A549 (cell line): ENCODE results near the gene GPX2. TPM values are rescaled to one million over a fixed set of nuclear protein-coding genes. Genes with fewer than 3 reads are reported as not detected.

Source experiments
- ATAC-seq, 2 experiments: fragments of 200-7000 bp in 1 of 2; fragments of >200 bp in 1 of 2; cut with Nextera tagmentation in 1 of 2; cut with Tn5 transposase in 1 of 2; 3 replicates each; pipeline versions ENCODE4 v1.8.0 to v1.9.1; 2018 to 2020; ENCODE audit warnings: mild to moderate bottlenecking in 1 of 2, moderate library complexity in 1 of 2
- CTCF ChIA-PET: fragments of 300-600 bp; sonication (Branson Sonifier 250); formaldehyde crosslinking; extraction: SDS; loops from one replicate; lab custom pipeline; 2021; ENCODE audit warnings: antibody characterized with exemption, inconsistent platforms; lab: Yijun Ruan, JAX
- POLR2A ChIA-PET: fragments of 350-600 bp; formaldehyde crosslinking; extraction: SDS; loops from one replicate; lab custom pipeline; 2021; ENCODE audit warnings: antibody characterized with exemption, inconsistent platforms; lab: Yijun Ruan, JAX
- DNase-seq, 2 experiments: peaks; one replicate each; pipeline versions ENCODE4 v3.0.0 to v3.0.0-alpha.2; 2011 to 2016; ENCODE audit warnings: low read depth in 1 of 2, low spot score in 1 of 2
- FAIRE-seq: peaks from 2 replicates; lab custom pipeline; 2011; peaks lifted over from hg19 to GRCh38; lab: Jason Lieb, UNC
- H3K27ac ChIP-seq, 2 experiments: fragments of >200 bp; sonication (Bioruptor Twin); formaldehyde crosslinking; 3 replicates each; pipeline ENCODE4 v1.5.1; 2016 to 2017
- H3K4me1 ChIP-seq: fragments of >200 bp; sonication (Bioruptor Twin); formaldehyde crosslinking; 3 replicates; pipeline ENCODE4 v1.6.1; 2016
- H3K4me2 ChIP-seq: fragments of >200 bp; sonication (Bioruptor Twin); formaldehyde crosslinking; 3 replicates; pipeline ENCODE4 v1.6.1; 2016
- H3K4me3 ChIP-seq: fragments of >200 bp; sonication (Bioruptor Twin); formaldehyde crosslinking; 3 replicates; pipeline ENCODE4 v1.5.1; 2016
- H3K9me3 ChIP-seq: fragments of >200 bp; sonication (Bioruptor Twin); formaldehyde crosslinking; 3 replicates; pipeline ENCODE4 v1.6.1; 2016
- BHLHE40 ChIP-seq: IDR thresholded peaks from 2 replicates; pipeline ENCODE4 v1.6.1; 2012; ENCODE audit warnings: low read depth, low read length, inconsistent platforms
- CBX8 ChIP-seq: fragments of 200-600 bp; sonication (generic); IDR thresholded peaks from 2 replicates; pipeline ENCODE4 v1.6.1; 2016
- CEBPB ChIP-seq, 2 experiments: fragments of >200 bp in 1 of 2; sonication (Bioruptor Twin) in 1 of 2; formaldehyde crosslinking in 1 of 2; IDR thresholded peaks; 2 replicates each; pipeline ENCODE4 v1.6.1; 2012 to 2016
- CHD2 ChIP-seq: fragments of 150-350 bp; IDR thresholded peaks from 2 replicates; pipeline ENCODE4 v1.6.1; 2014; ENCODE audit warnings: low read length; ENCODE audit not compliant: partially characterized antibody
- CHD4 ChIP-seq: fragments of 200-600 bp; sonication (generic); IDR thresholded peaks from 2 replicates; pipeline ENCODE4 v1.6.1; 2016; ENCODE audit warnings: antibody characterized with exemption, mild to moderate bottlenecking, borderline replicate concordance
- HDAC2 ChIP-seq: fragments of 200-600 bp; sonication (generic); IDR thresholded peaks from 2 replicates; pipeline ENCODE4 v1.6.1; 2016
- HEYL ChIP-seq: fragments of 250-450 bp; sonication (Bioruptor Pico); IDR thresholded peaks from 2 replicates; pipeline ENCODE4 v1.8.0; 2021; ENCODE audit warnings: mild to moderate bottlenecking, moderate library complexity
- KDM1A ChIP-seq: fragments of 200-600 bp; sonication (generic); IDR thresholded peaks from 2 replicates; pipeline ENCODE4 v1.6.1; 2016; ENCODE audit warnings: low read depth, mild to moderate bottlenecking
- MAFK ChIP-seq: fragments of 450-650 bp; IDR thresholded peaks from 2 replicates; pipeline ENCODE4 v1.6.1; 2014; ENCODE audit not compliant: partially characterized antibody
- PHF8 ChIP-seq: fragments of 200-600 bp; sonication (generic); IDR thresholded peaks from 2 replicates; pipeline ENCODE4 v1.6.1; 2016; ENCODE audit warnings: low read depth, mild to moderate bottlenecking, antibody characterized with exemption, moderate library complexity, borderline replicate concordance
- RAD21 ChIP-seq, 2 experiments: fragments of >200 bp in 1 of 2; sonication (Bioruptor Twin) in 1 of 2; formaldehyde crosslinking in 1 of 2; IDR thresholded peaks in 1 of 2; conservative IDR thresholded peaks in 1 of 2; 2 replicates in 1 of 2; 3 replicates in 1 of 2; pipeline ENCODE4 v1.6.1; 2012 to 2018; ENCODE audit warnings: inconsistent platforms in 1 of 2
- RARB ChIP-seq: fragments of 250-450 bp; sonication (Bioruptor Pico); IDR thresholded peaks from 2 replicates; pipeline ENCODE4 v1.8.0; 2021; ENCODE audit warnings: mild to moderate bottlenecking, moderate library complexity
- RCOR1 ChIP-seq: fragments of 150-350 bp; IDR thresholded peaks from 2 replicates; pipeline ENCODE4 v1.6.1; 2014; ENCODE audit warnings: antibody characterized with exemption, low read length, low read depth
- RNF2 ChIP-seq: fragments of 200-600 bp; sonication (generic); IDR thresholded peaks from 2 replicates; pipeline ENCODE4 v1.6.1; 2016; ENCODE audit warnings: low read depth, mild to moderate bottlenecking, antibody characterized with exemption, moderate library complexity, borderline replicate concordance
- SMC3 ChIP-seq: fragments of >200 bp; sonication (Bioruptor Twin); formaldehyde crosslinking; IDR thresholded peaks from 3 replicates; pipeline ENCODE4 v1.6.1; 2018; ENCODE audit warnings: inconsistent platforms
- ZNF302 ChIP-seq: fragments of 250-450 bp; sonication (Bioruptor Pico); IDR thresholded peaks from 2 replicates; pipeline ENCODE4 v1.9.0; 2021; ENCODE audit warnings: inconsistent platforms, mild to moderate bottlenecking, moderate library complexity
- WGBS: methylation state at CpG from one replicate; pipeline ENCODE4 v1.1.6; 2017; ENCODE audit errors: missing lambda C conversion rate; 5-methylcytosine and 5-hydroxymethylcytosine counted together
- polyA plus RNA-seq, 4 experiments: library from polyadenylated mRNA; depleted of rRNA in 3 of 4; stranded (reverse); fragments of >200 nt; fragmentation: RNase III in 1 of 4; extraction: RNeasy Plus Mini Kit Qiagen cat#74134 plus additional on column Dnase treatment in 1 of 4; gene quantifications; 2 replicates in 3 of 4; 3 replicates in 1 of 4; pipeline ENCODE4 v1.2.3, GENCODE V29; 2011 to 2017
- TF ChIP-seq, protein P1 (sequence below): fragments of 250-450 bp; sonication (Bioruptor Pico); IDR thresholded peaks from 2 replicates; pipeline ENCODE4 v1.5.0; 2021; ENCODE audit warnings: mild to moderate bottlenecking, moderate library complexity, borderline replicate concordance
- TF ChIP-seq, protein P2 (sequence below): fragments of >200 bp; sonication (Bioruptor Twin); formaldehyde crosslinking; IDR thresholded peaks from 3 replicates; pipeline ENCODE4 v1.5.1; 2016
- TF ChIP-seq, protein P3 (sequence below): fragments of >200 bp; sonication (Bioruptor Twin); formaldehyde crosslinking; IDR thresholded peaks from 3 replicates; pipeline ENCODE4 v1.6.1; 2016
- TF ChIP-seq, protein P4 (sequence below): IDR thresholded peaks from 2 replicates; pipeline ENCODE4 v1.6.1; 2012; ENCODE audit warnings: low read depth, borderline replicate concordance
- TF ChIP-seq, protein P5 (sequence below): IDR thresholded peaks from 2 replicates; pipeline ENCODE4 v1.6.1; 2012
- TF ChIP-seq, protein P6 (sequence below): fragments of 150-350 bp; IDR thresholded peaks from 2 replicates; pipeline ENCODE4 v1.6.1; 2014; ENCODE audit warnings: low read depth, mild to moderate bottlenecking, low read length
- TF ChIP-seq, protein P7 (sequence below): fragments of >200 bp; sonication (Bioruptor Twin); formaldehyde crosslinking; IDR thresholded peaks from 2 replicates; pipeline ENCODE4 v1.6.1; 2016

GPX2 gene
- polyA plus RNA-seq, 2 of the 4 experiments (the other 2 are of a cell fraction), result 382 to 876 TPM

DNA sequence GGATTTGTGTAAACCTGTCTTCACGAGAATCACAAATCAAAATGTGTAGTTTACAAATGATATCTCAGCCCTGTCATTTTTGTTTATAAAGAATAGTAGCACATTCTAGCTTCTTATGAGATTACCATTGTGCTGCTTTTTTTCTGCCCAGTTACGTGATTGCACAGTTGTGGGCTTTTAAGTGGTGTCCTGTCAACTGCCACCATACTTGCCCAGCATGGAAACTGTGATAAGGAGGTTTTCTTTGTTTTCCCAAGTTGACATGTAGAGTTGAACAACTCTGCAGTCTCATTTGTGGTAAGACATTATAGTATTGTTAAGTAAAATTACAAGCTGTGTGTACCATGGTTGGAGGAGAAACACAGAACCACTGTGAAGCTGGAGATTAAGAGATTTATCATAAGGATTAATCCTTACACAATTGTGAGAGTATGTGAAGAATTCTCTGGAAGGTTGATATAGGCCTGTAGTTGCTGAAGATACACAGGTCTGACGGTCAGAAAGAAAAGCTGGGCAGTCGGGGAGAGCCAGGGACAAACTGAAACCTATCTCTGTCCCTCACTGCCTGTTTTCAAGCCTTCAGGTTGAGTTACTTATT, 16.0 kb downstream of the GPX2 start:
- H3K9me3 ChIP-seq, result no peaks in the 10 kb centered on the region
- H3K4me1 ChIP-seq, result no peaks in the 10 kb centered on the region; the same call in 2 of the 3 replicates
- no peak overlapping the region for H3K27ac ChIP-seq
- TF ChIP-seq, protein P1, sequence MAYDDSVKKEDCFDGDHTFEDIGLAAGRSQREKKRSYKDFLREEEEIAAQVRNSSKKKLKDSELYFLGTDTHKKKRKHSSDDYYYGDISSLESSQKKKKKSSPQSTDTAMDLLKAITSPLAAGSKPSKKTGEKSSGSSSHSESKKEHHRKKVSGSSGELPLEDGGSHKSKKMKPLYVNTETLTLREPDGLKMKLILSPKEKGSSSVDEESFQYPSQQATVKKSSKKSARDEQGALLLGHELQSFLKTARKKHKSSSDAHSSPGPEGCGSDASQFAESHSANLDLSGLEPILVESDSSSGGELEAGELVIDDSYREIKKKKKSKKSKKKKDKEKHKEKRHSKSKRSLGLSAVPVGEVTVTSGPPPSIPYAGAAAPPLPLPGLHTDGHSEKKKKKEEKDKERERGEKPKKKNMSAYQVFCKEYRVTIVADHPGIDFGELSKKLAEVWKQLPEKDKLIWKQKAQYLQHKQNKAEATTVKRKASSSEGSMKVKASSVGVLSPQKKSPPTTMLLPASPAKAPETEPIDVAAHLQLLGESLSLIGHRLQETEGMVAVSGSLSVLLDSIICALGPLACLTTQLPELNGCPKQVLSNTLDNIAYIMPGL (CRISPR knock-in tag), result no peak
- TF ChIP-seq CHD4 (no peak), BHLHE40 (no peak), PHF8 (no peak)
- TF ChIP-seq, protein P2, sequence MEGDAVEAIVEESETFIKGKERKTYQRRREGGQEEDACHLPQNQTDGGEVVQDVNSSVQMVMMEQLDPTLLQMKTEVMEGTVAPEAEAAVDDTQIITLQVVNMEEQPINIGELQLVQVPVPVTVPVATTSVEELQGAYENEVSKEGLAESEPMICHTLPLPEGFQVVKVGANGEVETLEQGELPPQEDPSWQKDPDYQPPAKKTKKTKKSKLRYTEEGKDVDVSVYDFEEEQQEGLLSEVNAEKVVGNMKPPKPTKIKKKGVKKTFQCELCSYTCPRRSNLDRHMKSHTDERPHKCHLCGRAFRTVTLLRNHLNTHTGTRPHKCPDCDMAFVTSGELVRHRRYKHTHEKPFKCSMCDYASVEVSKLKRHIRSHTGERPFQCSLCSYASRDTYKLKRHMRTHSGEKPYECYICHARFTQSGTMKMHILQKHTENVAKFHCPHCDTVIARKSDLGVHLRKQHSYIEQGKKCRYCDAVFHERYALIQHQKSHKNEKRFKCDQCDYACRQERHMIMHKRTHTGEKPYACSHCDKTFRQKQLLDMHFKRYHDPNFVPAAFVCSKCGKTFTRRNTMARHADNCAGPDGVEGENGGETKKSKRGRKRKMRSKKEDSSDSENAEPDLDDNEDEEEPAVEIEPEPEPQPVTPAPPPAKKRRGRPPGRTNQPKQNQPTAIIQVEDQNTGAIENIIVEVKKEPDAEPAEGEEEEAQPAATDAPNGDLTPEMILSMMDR, result no peak
- POLR2A ChIA-PET, result no interaction called here
- no peak overlapping the region for H3K4me2 ChIP-seq
- no peak for FAIRE-seq
- 95% methylated on average over 4 of the region's 4 CpGs for WGBS
- no peak for ATAC-seq
- H3K4me3 ChIP-seq, result no peak overlapping the region
- CTCF ChIA-PET, result interaction anchor here (1.0 to 1.8 kb wide), 5 partner anchors 9 to 103 kb away, joined by 3 to 6 read pairs (median 3); no protein-coding TSS in a partner anchor
- DNase-seq, result no peak

DNA sequence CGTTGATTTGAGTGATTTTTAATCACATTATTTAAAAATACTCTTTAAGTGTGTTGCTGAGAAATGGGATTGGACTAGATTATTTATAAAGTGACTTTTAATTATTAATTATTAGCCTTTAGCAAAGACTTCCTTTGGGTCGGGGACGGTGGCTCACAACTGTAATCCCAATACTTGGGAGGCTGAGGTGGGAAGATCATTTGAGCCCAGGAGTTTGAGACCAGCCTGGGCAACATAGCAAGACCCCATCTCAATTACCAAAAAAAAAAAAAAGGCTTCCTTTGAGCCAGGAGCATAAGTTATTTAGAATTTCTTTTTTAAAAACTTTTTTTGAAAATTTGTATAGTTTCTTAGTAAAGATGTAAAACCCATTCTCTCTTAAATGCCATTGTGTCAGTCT, 19.5 kb downstream of the GPX2 start:
- WGBS, result 86% methylated on average over 3 of the region's 3 CpGs
- Histone ChIP-seq H3K4me1 (peaks cover 19% of the 10 kb centered on the region), H3K4me3 (no peak overlapping the region), H3K27ac (no peak overlapping the region), H3K4me2 (no peak overlapping the region), H3K9me3 (no peaks in the 10 kb centered on the region)
- ATAC-seq (no peak), FAIRE-seq (peak; percentile 18), DNase-seq (no peak)
- TF ChIP-seq, protein P3, sequence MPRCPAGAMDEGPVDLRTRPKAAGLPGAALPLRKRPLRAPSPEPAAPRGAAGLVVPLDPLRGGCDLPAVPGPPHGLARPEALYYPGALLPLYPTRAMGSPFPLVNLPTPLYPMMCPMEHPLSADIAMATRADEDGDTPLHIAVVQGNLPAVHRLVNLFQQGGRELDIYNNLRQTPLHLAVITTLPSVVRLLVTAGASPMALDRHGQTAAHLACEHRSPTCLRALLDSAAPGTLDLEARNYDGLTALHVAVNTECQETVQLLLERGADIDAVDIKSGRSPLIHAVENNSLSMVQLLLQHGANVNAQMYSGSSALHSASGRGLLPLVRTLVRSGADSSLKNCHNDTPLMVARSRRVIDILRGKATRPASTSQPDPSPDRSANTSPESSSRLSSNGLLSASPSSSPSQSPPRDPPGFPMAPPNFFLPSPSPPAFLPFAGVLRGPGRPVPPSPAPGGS, result no peak
- no peak for TF ChIP-seq ZNF302 (CRISPR knock-in tag)
- no peak for TF ChIP-seq SMC3
- no peak for TF ChIP-seq CHD4
- TF ChIP-seq, protein P4, sequence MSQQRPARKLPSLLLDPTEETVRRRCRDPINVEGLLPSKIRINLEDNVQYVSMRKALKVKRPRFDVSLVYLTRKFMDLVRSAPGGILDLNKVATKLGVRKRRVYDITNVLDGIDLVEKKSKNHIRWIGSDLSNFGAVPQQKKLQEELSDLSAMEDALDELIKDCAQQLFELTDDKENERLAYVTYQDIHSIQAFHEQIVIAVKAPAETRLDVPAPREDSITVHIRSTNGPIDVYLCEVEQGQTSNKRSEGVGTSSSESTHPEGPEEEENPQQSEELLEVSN, result no peak
- TF ChIP-seq CHD2, result no peak
- TF ChIP-seq CEBPB (IDR thresholded peaks at IDR 0.05), result no peak
- ChIA-PET POLR2A (no interaction called here), CTCF (interaction anchor here (2.8 kb wide), 1 partner anchor 32 kb away, joined by 14 read pairs; no protein-coding TSS in a partner anchor)

DNA sequence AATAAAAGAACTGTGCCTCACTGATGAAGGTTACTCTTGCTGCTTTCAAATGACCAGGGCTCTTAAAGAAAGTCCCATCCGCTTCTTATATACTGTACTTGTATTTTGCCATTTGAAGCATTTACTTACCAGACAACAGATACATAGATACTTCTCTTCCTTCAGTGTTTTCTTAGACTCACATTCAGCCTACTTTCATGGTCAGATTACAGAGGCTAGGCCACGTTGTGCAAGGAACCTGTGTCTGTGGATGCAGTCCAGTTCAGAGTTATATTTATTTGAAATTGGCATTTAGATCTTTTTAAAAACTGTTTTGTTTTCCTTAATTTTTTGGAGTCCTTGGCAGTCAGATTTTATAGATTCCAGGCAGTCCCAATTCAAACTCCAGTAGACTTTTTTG, 22.1 kb downstream of the GPX2 start:
- ChIA-PET POLR2A (no interaction called here), CTCF (no interaction called here)
- Histone ChIP-seq H3K4me3 (no peak overlapping the region), H3K4me2 (no peak overlapping the region), H3K4me1 (peaks cover 32% of the 10 kb centered on the region), H3K9me3 (no peaks in the 10 kb centered on the region), H3K27ac (no peak overlapping the region)
- ATAC-seq (no peak), DNase-seq (no peak), FAIRE-seq (no peak)
- 96% methylated on average over 2 of the region's 2 CpGs for WGBS
- TF ChIP-seq, protein P5, sequence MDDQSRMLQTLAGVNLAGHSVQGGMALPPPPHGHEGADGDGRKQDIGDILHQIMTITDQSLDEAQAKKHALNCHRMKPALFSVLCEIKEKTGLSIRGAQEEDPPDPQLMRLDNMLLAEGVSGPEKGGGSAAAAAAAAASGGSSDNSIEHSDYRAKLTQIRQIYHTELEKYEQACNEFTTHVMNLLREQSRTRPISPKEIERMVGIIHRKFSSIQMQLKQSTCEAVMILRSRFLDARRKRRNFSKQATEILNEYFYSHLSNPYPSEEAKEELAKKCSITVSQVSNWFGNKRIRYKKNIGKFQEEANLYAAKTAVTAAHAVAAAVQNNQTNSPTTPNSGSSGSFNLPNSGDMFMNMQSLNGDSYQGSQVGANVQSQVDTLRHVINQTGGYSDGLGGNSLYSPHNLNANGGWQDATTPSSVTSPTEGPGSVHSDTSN, result no peak
- no peak for TF ChIP-seq CBX8
- no peak for TF ChIP-seq RNF2
- TF ChIP-seq, protein P3, result no peak
- no peak for TF ChIP-seq RCOR1
- TF ChIP-seq, protein P6, sequence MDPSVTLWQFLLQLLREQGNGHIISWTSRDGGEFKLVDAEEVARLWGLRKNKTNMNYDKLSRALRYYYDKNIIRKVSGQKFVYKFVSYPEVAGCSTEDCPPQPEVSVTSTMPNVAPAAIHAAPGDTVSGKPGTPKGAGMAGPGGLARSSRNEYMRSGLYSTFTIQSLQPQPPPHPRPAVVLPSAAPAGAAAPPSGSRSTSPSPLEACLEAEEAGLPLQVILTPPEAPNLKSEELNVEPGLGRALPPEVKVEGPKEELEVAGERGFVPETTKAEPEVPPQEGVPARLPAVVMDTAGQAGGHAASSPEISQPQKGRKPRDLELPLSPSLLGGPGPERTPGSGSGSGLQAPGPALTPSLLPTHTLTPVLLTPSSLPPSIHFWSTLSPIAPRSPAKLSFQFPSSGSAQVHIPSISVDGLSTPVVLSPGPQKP, result no peak
- no peak for TF ChIP-seq CEBPB (IDR thresholded peaks at IDR 0.05)
- TF ChIP-seq RAD21 (conservative IDR thresholded peaks at IDR 0.05 in 1 of 2, IDR thresholded peaks at IDR 0.05 in 1 of 2), result no peak
- no peak for TF ChIP-seq BHLHE40
- TF ChIP-seq KDM1A, result no peak
- TF ChIP-seq MAFK, result no peak
- no peak for TF ChIP-seq RARB (CRISPR knock-in tag)
- no peak for TF ChIP-seq HDAC2
- TF ChIP-seq, protein P7, sequence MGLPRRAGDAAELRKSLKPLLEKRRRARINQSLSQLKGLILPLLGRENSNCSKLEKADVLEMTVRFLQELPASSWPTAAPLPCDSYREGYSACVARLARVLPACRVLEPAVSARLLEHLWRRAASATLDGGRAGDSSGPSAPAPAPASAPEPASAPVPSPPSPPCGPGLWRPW, result no peak
- no peak for TF ChIP-seq HEYL
